ENCODE measurements around the gene RPLP1. TPM values are rescaled to one million over a fixed set of nuclear protein-coding genes. Genes with fewer than 3 reads are reported as not detected.

The RPLP1 gene
- total RNA-seq, 1 experiment from 2014 or later = 1,651 TPM

DNA sequence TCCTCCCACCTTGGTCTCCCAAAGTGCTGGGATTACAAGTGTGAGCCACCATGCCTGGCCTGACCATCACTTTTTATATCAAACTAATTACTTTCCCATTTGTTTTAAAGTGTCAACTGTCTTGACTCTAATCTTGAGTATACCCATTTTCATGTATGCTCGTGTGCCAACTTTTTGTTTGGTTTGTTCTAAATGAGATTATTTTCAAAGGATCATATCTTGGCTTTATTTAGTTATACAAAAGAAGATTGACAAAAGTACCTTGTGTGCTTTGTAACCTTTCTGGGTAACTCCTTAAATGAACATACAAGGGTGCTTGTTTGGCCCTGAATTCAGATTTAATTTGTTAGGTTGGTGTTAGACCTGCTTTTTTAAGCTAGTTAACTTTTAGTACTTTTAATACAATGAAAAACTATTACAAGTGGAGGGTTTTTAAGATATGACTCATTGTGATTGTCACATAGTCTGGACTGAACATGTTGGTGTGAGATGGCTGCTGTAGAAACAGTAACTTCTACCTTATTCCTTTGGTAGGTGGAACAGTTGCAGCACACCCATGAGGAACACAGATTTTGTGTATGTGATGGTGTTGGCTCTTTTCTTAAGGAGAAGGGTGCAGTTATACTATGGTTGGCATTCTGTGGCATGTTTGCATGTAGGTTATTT, 27.7 kb upstream of the RPLP1 start:
- no peak overlapping the region for H3K4me3 ChIP-seq
- TF ChIP-seq EZH2 (IDR thresholded peaks at IDR 0.05; ENCODE audit: low read depth) (no peak), CTCF (conservative IDR thresholded peaks at IDR 0.05) (no peak)
- no peaks in the 10 kb centered on the region for H3K9me2 ChIP-seq (ENCODE audit: insufficient read depth)
- no peak overlapping the region for H3K4me2 ChIP-seq
- ChIA-PET CTCF (interaction anchor here (0.7 kb wide), 1 partner anchor 84 kb away, joined by 3 read pairs; no protein-coding TSS in a partner anchor), POLR2A (ENCODE audit: unreplicated experiment) (no interaction called here)
- BruUV-seq (replicated peaks) = no TSS peak
- H3K9me3 ChIP-seq (ENCODE audit: insufficient read depth, low read depth) = no peaks in the 10 kb centered on the region
- H2AFZ ChIP-seq = no peak overlapping the region
- no peak overlapping the region for H3K27ac ChIP-seq
- DNase-seq = no peak
- H3K4me1 ChIP-seq (replicated peaks; ENCODE audit: insufficient read depth) = no peaks in the 10 kb centered on the region
- H4K20me1 ChIP-seq (ENCODE audit: insufficient read depth) = no peaks in the 10 kb centered on the region
- H3K79me2 ChIP-seq (ENCODE audit: low read depth) = 0 out of 2 replicates have a peak, but pooled peaks cover 5% of the 10 kb centered on the region
- intact Hi-C loops (cut with micrococcal nuclease; ENCODE audit: unreplicated experiment) = no loop called here
- no peaks in the 10 kb centered on the region for H3F3A ChIP-seq (ENCODE audit: insufficient read depth, low read depth)
- H3K27me3 ChIP-seq (ENCODE audit: insufficient read depth, low read depth) = no peaks in the 10 kb centered on the region
- H3K36me3 ChIP-seq (ENCODE audit: low read depth) = peaks cover 32% of the 10 kb centered on the region

- H4K20me1 ChIP-seq (ENCODE audit: insufficient read depth) = no peaks in the 10 kb centered on the region
- CTCF ChIA-PET = no interaction called here
- H3K36me3 ChIP-seq (ENCODE audit: low read depth) = peaks cover 32% of the 10 kb centered on the region
- no peaks in the 10 kb centered on the region for H3K27me3 ChIP-seq (ENCODE audit: insufficient read depth, low read depth)
- no TSS peak for BruUV-seq (replicated peaks)
- POLR2A ChIA-PET (ENCODE audit: unreplicated experiment) = interaction anchor here (0.6 kb wide), 1 partner anchor 21 kb away, joined by 3 read pairs; no protein-coding TSS in a partner anchor
- H3K4me2 ChIP-seq = no peak overlapping the region
- H3K79me2 ChIP-seq (ENCODE audit: low read depth) = 0 out of 2 replicates have a peak, but pooled peaks cover 4% of the 10 kb centered on the region
- no peak for DNase-seq
- no peak for TF ChIP-seq EZH2 (IDR thresholded peaks at IDR 0.05; ENCODE audit: low read depth)
- no peak for TF ChIP-seq CTCF (conservative IDR thresholded peaks at IDR 0.05)
- H3K9me3 ChIP-seq (ENCODE audit: insufficient read depth, low read depth) = no peaks in the 10 kb centered on the region
- no peaks in the 10 kb centered on the region for H3K9me2 ChIP-seq (ENCODE audit: insufficient read depth)
- intact Hi-C loops (cut with micrococcal nuclease; ENCODE audit: unreplicated experiment) = no loop called here
- H3K27ac ChIP-seq = no peak overlapping the region
- no peak overlapping the region for H2AFZ ChIP-seq
- no peak overlapping the region for H3K4me3 ChIP-seq
- H3F3A ChIP-seq (ENCODE audit: insufficient read depth, low read depth) = no peaks in the 10 kb centered on the region
- no peaks in the 10 kb centered on the region for H3K4me1 ChIP-seq (replicated peaks; ENCODE audit: insufficient read depth)
Measured at GRCh38 chr15:69433831-69434230, 18.8 kb upstream of the RPLP1 start.

DNA sequence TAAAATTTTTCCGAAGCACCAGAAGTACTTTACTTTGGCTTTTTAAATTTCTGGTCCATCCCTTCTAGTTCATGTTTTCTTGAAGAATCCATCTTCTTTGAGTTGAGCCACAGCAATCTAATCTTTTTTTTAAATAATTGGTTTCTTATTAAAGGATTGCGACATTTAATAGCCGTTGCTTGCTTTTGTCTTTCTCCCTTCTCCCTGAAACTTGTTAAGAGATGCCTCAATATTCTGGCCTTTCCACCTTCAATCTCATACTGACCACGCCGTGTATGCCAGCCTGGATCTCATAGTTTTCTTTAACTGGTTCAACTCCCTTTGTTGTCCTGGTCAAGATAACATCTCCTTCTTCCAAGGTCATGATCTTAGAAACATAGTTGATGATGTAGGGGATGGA, 18.4 kb upstream of the RPLP1 start:
- H4K20me1 ChIP-seq (ENCODE audit: insufficient read depth) = no peaks in the 10 kb centered on the region
- POLR2A ChIA-PET (ENCODE audit: unreplicated experiment) = interaction anchor here (0.6 kb wide), 1 partner anchor 20 kb away, joined by 3 read pairs; no protein-coding TSS in a partner anchor
- H3K9me2 ChIP-seq (ENCODE audit: insufficient read depth) = no peaks in the 10 kb centered on the region
- H3K4me1 ChIP-seq (replicated peaks; ENCODE audit: insufficient read depth) = no peaks in the 10 kb centered on the region
- no peak overlapping the region for H3K4me2 ChIP-seq
- 0 out of 2 replicates have a peak, but pooled peaks cover 4% of the 10 kb centered on the region for H3K79me2 ChIP-seq (ENCODE audit: low read depth)
- no peak overlapping the region for H2AFZ ChIP-seq
- no peaks in the 10 kb centered on the region for H3K9me3 ChIP-seq (ENCODE audit: insufficient read depth, low read depth)
- BruUV-seq (replicated peaks) = no TSS peak
- H3K27ac ChIP-seq = no peak overlapping the region
- no peak for DNase-seq
- no peak for TF ChIP-seq EZH2 (IDR thresholded peaks at IDR 0.05; ENCODE audit: low read depth)
- no peak for TF ChIP-seq CTCF (conservative IDR thresholded peaks at IDR 0.05)
- intact Hi-C loops (cut with micrococcal nuclease; ENCODE audit: unreplicated experiment) = no loop called here
- CTCF ChIA-PET = no interaction called here
- H3K27me3 ChIP-seq (ENCODE audit: insufficient read depth, low read depth) = no peaks in the 10 kb centered on the region
- peaks cover 32% of the 10 kb centered on the region for H3K36me3 ChIP-seq (ENCODE audit: low read depth)
- H3F3A ChIP-seq (ENCODE audit: insufficient read depth, low read depth) = no peaks in the 10 kb centered on the region
- H3K4me3 ChIP-seq = no peak overlapping the region
